Measurements from ENCODE around the gene SMIM29. TPM values are rescaled to one million over a fixed set of nuclear protein-coding genes. Genes with fewer than 3 reads are reported as not detected.
"Not testable (repeated sequence)": the region's sequence is repeated elsewhere in the genome, so short reads cannot be mapped to it uniquely, and the experiment has no call there.

SMIM29 gene
- polyA plus RNA-seq, 1 donor (not counting 4 experiments of a cell fraction or from before 2014, with no cell fraction given): 27.4 TPM

GRCh38 chr6:34273242-34273805 is 24.5 kb upstream of the SMIM29 start:
- no peaks in the 10 kb centered on the region for H3K9me3 ChIP-seq (ENCODE audit: control insufficient read depth, low read depth, low read length)
- H3K9ac ChIP-seq (ENCODE audit: control insufficient read depth, extremely low read depth, insufficient read depth, low read length): no peak overlapping the region
- no peaks in the 10 kb centered on the region for H4K20me1 ChIP-seq (ENCODE audit: control insufficient read depth, extremely low read depth, insufficient read depth, low read length)
- H3K4me1 ChIP-seq (ENCODE audit: control insufficient read depth, extremely low read depth, insufficient read depth, low read length): no peaks in the 10 kb centered on the region
- no peak overlapping the region for H3K4me3 ChIP-seq (ENCODE audit: control insufficient read depth in 2 of 3, extremely low read depth in 1 of 3, insufficient read depth in 2 of 3, low read depth in 1 of 3, low read length in 3 of 3)
- H3K27ac ChIP-seq (ENCODE audit: control insufficient read depth, insufficient read depth, low read length): no peak overlapping the region
- H3K9me1 ChIP-seq (ENCODE audit: control insufficient read depth, extremely low read depth, insufficient read depth, low read length): no peaks in the 10 kb centered on the region
- H3K79me2 ChIP-seq (ENCODE audit: control insufficient read depth, insufficient read depth, low read length): no peaks in the 10 kb centered on the region
- FAIRE-seq (no peak), DNase-seq (ENCODE audit: low read depth, low spot score) (no peak)
- dilution Hi-C loops (cut with MboI; ENCODE audit: extremely low pct_ligation_motif_present, low sequenced_read_pairs): no loop called here
- H3K4me2 ChIP-seq (ENCODE audit: control insufficient read depth, extremely low read depth, insufficient read depth, low read depth, low read length): no peak overlapping the region
- H2AFZ ChIP-seq (ENCODE audit: control insufficient read depth, low read length): no peak overlapping the region
- peaks cover 0 to 7% of the 10 kb centered on the region in 2 experiments for H3K36me3 ChIP-seq (ENCODE audit: control insufficient read depth in 2 of 2, extremely low read depth in 1 of 2, insufficient read depth in 2 of 2, low read length in 2 of 2)
- TF ChIP-seq CTCF (optimal IDR thresholded peaks at IDR 0.05 in 1 of 3, IDR thresholded peaks at IDR 0.05 in 1 of 3, conservative IDR thresholded peaks at IDR 0.05 in 1 of 3; ENCODE audit: extremely low read depth in 1 of 3, insufficient read depth in 2 of 3, low read length in 3 of 3): no peak
- no peaks in the 10 kb centered on the region for H3K27me3 ChIP-seq (ENCODE audit: control insufficient read depth, extremely low read depth, insufficient read depth, low read length)

GRCh38 chr6:34272013-34272926 is 23.5 kb upstream of the SMIM29 start:
- no peak overlapping the region for H3K4me3 ChIP-seq (ENCODE audit: control insufficient read depth in 2 of 3, extremely low read depth in 1 of 3, insufficient read depth in 2 of 3, low read depth in 1 of 3, low read length in 3 of 3)
- no peak overlapping the region for H2AFZ ChIP-seq (ENCODE audit: control insufficient read depth, low read length)
- no peak for TF ChIP-seq CTCF (optimal IDR thresholded peaks at IDR 0.05 in 1 of 3, IDR thresholded peaks at IDR 0.05 in 1 of 3, conservative IDR thresholded peaks at IDR 0.05 in 1 of 3; ENCODE audit: extremely low read depth in 1 of 3, insufficient read depth in 2 of 3, low read length in 3 of 3)
- TF ChIP-seq EZH2 (IDR thresholded peaks at IDR 0.05; ENCODE audit: low read length): no peak
- no peak for FAIRE-seq
- dilution Hi-C loops (cut with MboI; ENCODE audit: extremely low pct_ligation_motif_present, low sequenced_read_pairs): no loop called here
- H4K20me1 ChIP-seq (ENCODE audit: control insufficient read depth, extremely low read depth, insufficient read depth, low read length): no peaks in the 10 kb centered on the region
- H3K9ac ChIP-seq (ENCODE audit: control insufficient read depth, extremely low read depth, insufficient read depth, low read length): no peak overlapping the region
- no peaks in the 10 kb centered on the region for H3K27me3 ChIP-seq (ENCODE audit: control insufficient read depth, extremely low read depth, insufficient read depth, low read length)
- H3K4me1 ChIP-seq (ENCODE audit: control insufficient read depth, extremely low read depth, insufficient read depth, low read length): no peaks in the 10 kb centered on the region
- no peaks in the 10 kb centered on the region for H3K9me3 ChIP-seq (ENCODE audit: control insufficient read depth, low read depth, low read length)
- H3K27ac ChIP-seq (ENCODE audit: control insufficient read depth, insufficient read depth, low read length): no peak overlapping the region
- H3K4me2 ChIP-seq (ENCODE audit: control insufficient read depth, extremely low read depth, insufficient read depth, low read depth, low read length): no peak overlapping the region
- DNase-seq (ENCODE audit: low read depth, low spot score): no peak
- H3K36me3 ChIP-seq (ENCODE audit: control insufficient read depth in 2 of 2, extremely low read depth in 1 of 2, insufficient read depth in 2 of 2, low read length in 2 of 2): no peaks in the 10 kb centered on the region
- H3K79me2 ChIP-seq (ENCODE audit: control insufficient read depth, insufficient read depth, low read length): no peaks in the 10 kb centered on the region
- no peaks in the 10 kb centered on the region for H3K9me1 ChIP-seq (ENCODE audit: control insufficient read depth, extremely low read depth, insufficient read depth, low read length)

- dilution Hi-C loops (cut with MboI; ENCODE audit: extremely low pct_ligation_motif_present, low sequenced_read_pairs); FAIRE-seq; DNase-seq (ENCODE audit: low read depth, low spot score): not testable (repeated sequence)
Observed at GRCh38 chr6:34269658-34270341, 21.0 kb upstream of the SMIM29 start.

More at GRCh38 chr6:34269658-34270341, 21.0 kb upstream of the SMIM29 start:
- H3K36me3 ChIP-seq (ENCODE audit: control insufficient read depth in 2 of 2, extremely low read depth in 1 of 2, insufficient read depth in 2 of 2, low read length in 2 of 2); H3K4me1 ChIP-seq (ENCODE audit: control insufficient read depth, extremely low read depth, insufficient read depth, low read length); H3K27me3 ChIP-seq (ENCODE audit: control insufficient read depth, extremely low read depth, insufficient read depth, low read length); H3K9me1 ChIP-seq (ENCODE audit: control insufficient read depth, extremely low read depth, insufficient read depth, low read length); H3K27ac ChIP-seq (ENCODE audit: control insufficient read depth, insufficient read depth, low read length); H3K4me2 ChIP-seq (ENCODE audit: control insufficient read depth, extremely low read depth, insufficient read depth, low read depth, low read length); H2AFZ ChIP-seq (ENCODE audit: control insufficient read depth, low read length); H3K9ac ChIP-seq (ENCODE audit: control insufficient read depth, extremely low read depth, insufficient read depth, low read length); H4K20me1 ChIP-seq (ENCODE audit: control insufficient read depth, extremely low read depth, insufficient read depth, low read length); H3K79me2 ChIP-seq (ENCODE audit: control insufficient read depth, insufficient read depth, low read length); H3K4me3 ChIP-seq (ENCODE audit: control insufficient read depth in 2 of 3, extremely low read depth in 1 of 3, insufficient read depth in 2 of 3, low read depth in 1 of 3, low read length in 3 of 3); H3K9me3 ChIP-seq (ENCODE audit: control insufficient read depth, low read depth, low read length): not testable (repeated sequence)
